H9 (cell line): ENCODE results near the gene GNLY. TPM values are rescaled to one million over a fixed set of nuclear protein-coding genes. Genes with fewer than 3 reads are reported as not detected.

Experiments used
- DNase-seq: peaks from one replicate; pipeline ENCODE4 v3.0.0-alpha.2; 2017
- H2AFZ ChIP-seq: one replicate; pipeline ENCODE4 v1.6.1; 2013; ENCODE audit warnings: mild to moderate bottlenecking, low read length, control low read depth, moderate library complexity
- H2AK5ac ChIP-seq: 2 replicates; pipeline ENCODE4 v1.6.1; 2013; ENCODE audit warnings: low read length, control low read depth, mixed read lengths; ENCODE audit not compliant: insufficient read length
- H2BK120ac ChIP-seq: one replicate; pipeline ENCODE4 v1.6.1; 2013; ENCODE audit warnings: low read depth, mild to moderate bottlenecking, low read length, control low read depth, inconsistent platforms; ENCODE audit not compliant: poor library complexity, severe bottlenecking
- H2BK12ac ChIP-seq: 2 replicates; pipeline ENCODE4 v1.6.1; 2013; ENCODE audit warnings: low read length, control low read depth, mixed read lengths, low read depth; ENCODE audit not compliant: insufficient read length
- H2BK15ac ChIP-seq: 2 replicates; pipeline ENCODE4 v1.6.1; 2013; ENCODE audit warnings: low read depth, low read length, control low read depth
- H2BK20ac ChIP-seq: one replicate; pipeline ENCODE4 v1.6.1; 2013; ENCODE audit warnings: low read depth, mild to moderate bottlenecking, low read length, control low read depth, inconsistent platforms; ENCODE audit not compliant: poor library complexity, severe bottlenecking
- H2BK5ac ChIP-seq: 2 replicates; pipeline ENCODE4 v1.6.1; 2013; ENCODE audit warnings: low read length, control low read depth, mixed read lengths; ENCODE audit not compliant: insufficient read length
- H3K14ac ChIP-seq: 2 replicates; pipeline ENCODE4 v1.6.1; 2013; ENCODE audit warnings: low read length, control low read depth; ENCODE audit not compliant: insufficient read depth
- H3K18ac ChIP-seq: 2 replicates; pipeline ENCODE4 v1.6.1; 2013; ENCODE audit warnings: low read depth, mild to moderate bottlenecking, mixed read lengths, low read length, control low read depth; ENCODE audit not compliant: insufficient read length
- H3K23ac ChIP-seq: 2 replicates; pipeline ENCODE4 v1.6.1; 2013; ENCODE audit warnings: low read length, control low read depth, mixed read lengths, low read depth; ENCODE audit not compliant: insufficient read length
- H3K23me2 ChIP-seq: 2 replicates; pipeline ENCODE4 v1.6.1; 2013; ENCODE audit warnings: low read depth, mild to moderate bottlenecking, mixed read lengths, low read length, control low read depth; ENCODE audit not compliant: insufficient read length, poor library complexity, severe bottlenecking
- H3K27ac ChIP-seq: 2 replicates; pipeline ENCODE4 v1.5.1; 2013; ENCODE audit warnings: low read length, control low read depth, mixed read lengths, low read depth; ENCODE audit not compliant: insufficient read length
- H3K27me3 ChIP-seq: 2 replicates; pipeline ENCODE4 v1.6.1; 2013; ENCODE audit warnings: low read length, control low read depth, inconsistent platforms; ENCODE audit not compliant: insufficient read depth
- H3K4ac ChIP-seq: 2 replicates; pipeline ENCODE4 v1.6.1; 2013; ENCODE audit warnings: low read depth, mild to moderate bottlenecking, control low read depth, inconsistent platforms, low read length, moderate library complexity
- H3K4me1 ChIP-seq: 2 replicates; pipeline ENCODE4 v1.6.1; 2013; ENCODE audit warnings: low read length, control low read depth, inconsistent platforms; ENCODE audit not compliant: insufficient read depth
- H3K4me2 ChIP-seq: 2 replicates; pipeline ENCODE4 v1.6.1; 2013; ENCODE audit warnings: low read length, control low read depth, mixed read lengths; ENCODE audit not compliant: insufficient read length, insufficient read depth
- H3K56ac ChIP-seq: 2 replicates; pipeline ENCODE4 v1.6.1; 2013; ENCODE audit warnings: low read depth, mild to moderate bottlenecking, mixed read lengths, low read length, control low read depth; ENCODE audit not compliant: insufficient read length
- H3K79me1 ChIP-seq: 2 replicates; pipeline ENCODE4 v1.6.1; 2013; ENCODE audit warnings: low read depth, mild to moderate bottlenecking, moderate library complexity, low read length, control low read depth, inconsistent platforms; ENCODE audit not compliant: insufficient read depth, poor library complexity, severe bottlenecking
- H3K79me2 ChIP-seq: 2 replicates; pipeline ENCODE4 v1.6.1; 2013; ENCODE audit warnings: low read length, control low read depth, inconsistent platforms; ENCODE audit not compliant: insufficient read depth
- H3K9ac ChIP-seq: 2 replicates; pipeline ENCODE4 v1.6.1; 2013; ENCODE audit warnings: low read length, control low read depth, mixed read lengths; ENCODE audit not compliant: insufficient read length; ENCODE audit errors: extremely low read depth
- H3K9me3 ChIP-seq: one replicate; pipeline ENCODE4 v1.6.1; 2013; ENCODE audit warnings: low read depth, low read length, inconsistent platforms; ENCODE audit not compliant: control insufficient read depth
- H3T11ph ChIP-seq: one replicate; pipeline ENCODE4 v1.6.1; 2013; ENCODE audit warnings: mild to moderate bottlenecking, low read length, control low read depth, inconsistent platforms
- H4K20me1 ChIP-seq: one replicate; pipeline ENCODE4 v1.6.1; 2013; ENCODE audit not compliant: control insufficient read depth, insufficient read length, insufficient read depth
- H4K5ac ChIP-seq: 2 replicates; pipeline ENCODE4 v1.6.1; 2013; ENCODE audit warnings: low read depth, mild to moderate bottlenecking, mixed read lengths, low read length, control low read depth; ENCODE audit not compliant: insufficient read length
- H4K8ac ChIP-seq: replicated peaks from 2 replicates; pipeline ENCODE4 v1.6.1; 2013; ENCODE audit warnings: low read length, control low read depth, mixed read lengths, low read depth; ENCODE audit not compliant: insufficient read length
- H4K91ac ChIP-seq: 2 replicates; pipeline ENCODE4 v1.6.1; 2013; ENCODE audit warnings: low read depth, mild to moderate bottlenecking, moderate library complexity, mixed read lengths, low read length, control low read depth; ENCODE audit not compliant: insufficient read length
- H3K27ac Mint-ChIP-seq, 3 experiments: 2 replicates in 2 of 3; 3 replicates in 1 of 3; pipeline ENCODE4 v1.8.0; 2020 to 2021; ENCODE audit warnings: mixed read lengths in 3 of 3, mild to moderate bottlenecking in 1 of 3, moderate library complexity in 1 of 3
- H3K27me3 Mint-ChIP-seq: 2 replicates; pipeline ENCODE4 v1.8.0; 2021; ENCODE audit warnings: low read depth, mild to moderate bottlenecking, moderate library complexity, mixed read lengths
- H3K36me3 Mint-ChIP-seq, 3 experiments: 2 replicates in 2 of 3; 3 replicates in 1 of 3; pipeline ENCODE4 v1.8.0; 2020 to 2021; ENCODE audit warnings: low read depth in 3 of 3, mixed read lengths in 3 of 3; ENCODE audit not compliant: insufficient read depth in 1 of 3
- H3K4me1 Mint-ChIP-seq, 2 experiments: 2 replicates each; pipeline ENCODE4 v1.8.0; 2020; ENCODE audit warnings: mixed read lengths in 2 of 2
- H3K4me3 Mint-ChIP-seq, 2 experiments: 2 replicates in 1 of 2; 3 replicates in 1 of 2; pipeline ENCODE4 v1.8.0; 2020 to 2021; ENCODE audit warnings: mild to moderate bottlenecking in 2 of 2, mixed read lengths in 2 of 2, moderate library complexity in 1 of 2
- H3K9me3 Mint-ChIP-seq, 2 experiments: 2 replicates in 1 of 2; 3 replicates in 1 of 2; pipeline ENCODE4 v1.8.0; 2020; ENCODE audit warnings: mild to moderate bottlenecking in 2 of 2, mixed read lengths in 2 of 2, moderate library complexity in 1 of 2
- CTCF ChIP-seq: fragments of 200-600 bp; sonication (generic); conservative IDR thresholded peaks from 3 replicates; pipeline ENCODE4 v1.8.0; 2021; ENCODE audit warnings: antibody characterized with exemption, mild to moderate bottlenecking
- WGBS: extraction: QIAGEN DNeasy Blood & Tissue Kit; methylation state at CpG from one replicate; pipeline ENCODE4 v1.1.7; 2013; ENCODE audit warnings: missing lambda C conversion rate, low lambda C conversion rate, mixed read lengths; ENCODE audit not compliant: insufficient read length; ENCODE audit errors: extremely low coverage; 5-methylcytosine and 5-hydroxymethylcytosine counted together
- total RNA-seq: library from RNA; stranded (reverse); gene quantifications from 2 replicates; pipeline ENCODE4 v1.2.1, GENCODE V29; 2021

GNLY gene
- total RNA-seq, 1 experiment from 2014 or later = not detected

DNA sequence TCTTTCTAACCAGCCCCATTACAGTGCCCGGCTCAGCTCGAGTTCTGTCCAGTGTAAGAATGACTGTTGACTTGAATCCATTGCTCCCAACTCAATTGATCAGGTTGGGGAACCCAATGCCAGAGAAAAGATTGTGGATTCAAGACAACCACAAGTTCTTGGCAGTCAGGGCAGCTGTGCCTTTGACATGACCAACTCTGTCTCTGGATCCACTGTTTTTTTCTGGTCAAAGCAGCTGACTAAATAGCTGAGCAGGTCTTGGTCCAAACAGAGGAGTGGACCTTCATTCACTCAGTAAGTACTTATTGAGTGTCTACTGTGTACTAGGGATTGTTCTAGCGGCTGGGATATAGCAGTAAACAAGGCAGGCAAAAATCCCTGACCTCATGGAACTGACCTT is 53.3 kb downstream of the GNLY start:
- H3K9me3 ChIP-seq = no peaks in the 10 kb centered on the region
- H4K20me1 ChIP-seq = no peaks in the 10 kb centered on the region
- Mint-ChIP-seq H3K4me3 (no peak overlapping the region), H3K36me3 (no peaks in the 10 kb centered on the region; a peak in 1 of 7 replicates), H3K27ac (no peak overlapping the region), H3K27me3 (peaks cover 93% of the 10 kb centered on the region), H3K4me1 (peaks cover 6 to 17% of the 10 kb centered on the region in 2 experiments), H3K9me3 (no peaks in the 10 kb centered on the region)
- H3K79me1 ChIP-seq = no peaks in the 10 kb centered on the region
- DNase-seq = no peak
- no peak overlapping the region for H3K9ac ChIP-seq
- H3T11ph ChIP-seq = no peak overlapping the region
- TF ChIP-seq CTCF = no peak
- no peak overlapping the region for H2AK5ac ChIP-seq
- WGBS = no CpG with 5 or more reads among the region's 3 CpGs
- no peak overlapping the region for H3K56ac ChIP-seq
- no peak overlapping the region for H2BK120ac ChIP-seq
- H4K5ac ChIP-seq = no peak overlapping the region
- no peak overlapping the region for H2BK15ac ChIP-seq
- no peak overlapping the region for H2AFZ ChIP-seq
- no peak overlapping the region for H3K14ac ChIP-seq
- H3K23ac ChIP-seq = no peak overlapping the region
- peaks cover 17% of the 10 kb centered on the region for H3K27me3 ChIP-seq
- no peak overlapping the region for H2BK5ac ChIP-seq
- no peaks in the 10 kb centered on the region for H3K79me2 ChIP-seq
- H3K4me1 ChIP-seq = no peaks in the 10 kb centered on the region
- no peak overlapping the region for H2BK20ac ChIP-seq
- no peaks in the 10 kb centered on the region for H3K23me2 ChIP-seq
- no peak overlapping the region for H3K18ac ChIP-seq
- H3K4ac ChIP-seq = no peak overlapping the region
- H3K27ac ChIP-seq = no peak overlapping the region
- no peak overlapping the region for H4K91ac ChIP-seq
- no peak overlapping the region for H4K8ac ChIP-seq
- no peak overlapping the region for H2BK12ac ChIP-seq
- no peak overlapping the region for H3K4me2 ChIP-seq
